A549 (cell line): ENCODE results near the gene ACP4. TPM values are rescaled to one million over a fixed set of nuclear protein-coding genes. Genes with fewer than 3 reads are reported as not detected.

Source experiments
- ATAC-seq, 2 experiments: fragments of 200-7000 bp in 1 of 2; fragments of >200 bp in 1 of 2; cut with Nextera tagmentation in 1 of 2; cut with Tn5 transposase in 1 of 2; 3 replicates each; pipeline versions ENCODE4 v1.8.0 to v1.9.1; 2018 to 2020; ENCODE audit warnings: mild to moderate bottlenecking in 1 of 2, moderate library complexity in 1 of 2
- CTCF ChIA-PET: fragments of 300-600 bp; sonication (Branson Sonifier 250); formaldehyde crosslinking; extraction: SDS; loops from one replicate; lab custom pipeline; 2021; ENCODE audit warnings: antibody characterized with exemption, inconsistent platforms; lab: Yijun Ruan, JAX
- POLR2A ChIA-PET: fragments of 350-600 bp; formaldehyde crosslinking; extraction: SDS; loops from one replicate; lab custom pipeline; 2021; ENCODE audit warnings: antibody characterized with exemption, inconsistent platforms; lab: Yijun Ruan, JAX
- DNase-seq, 2 experiments: peaks; one replicate each; pipeline versions ENCODE4 v3.0.0 to v3.0.0-alpha.2; 2011 to 2016; ENCODE audit warnings: low read depth in 1 of 2, low spot score in 1 of 2
- FAIRE-seq: peaks from 2 replicates; lab custom pipeline; 2011; peaks lifted over from hg19 to GRCh38; lab: Jason Lieb, UNC
- H3K27ac ChIP-seq, 2 experiments: fragments of >200 bp; sonication (Bioruptor Twin); formaldehyde crosslinking; 3 replicates each; pipeline ENCODE4 v1.5.1; 2016 to 2017
- H3K4me1 ChIP-seq: fragments of >200 bp; sonication (Bioruptor Twin); formaldehyde crosslinking; 3 replicates; pipeline ENCODE4 v1.6.1; 2016
- H3K4me2 ChIP-seq: fragments of >200 bp; sonication (Bioruptor Twin); formaldehyde crosslinking; 3 replicates; pipeline ENCODE4 v1.6.1; 2016
- H3K4me3 ChIP-seq: fragments of >200 bp; sonication (Bioruptor Twin); formaldehyde crosslinking; 3 replicates; pipeline ENCODE4 v1.5.1; 2016
- H3K9me3 ChIP-seq: fragments of >200 bp; sonication (Bioruptor Twin); formaldehyde crosslinking; 3 replicates; pipeline ENCODE4 v1.6.1; 2016
- EHMT2 ChIP-seq: fragments of 200-600 bp; sonication (generic); IDR thresholded peaks from 2 replicates; pipeline ENCODE4 v1.6.1; 2016; ENCODE audit warnings: antibody characterized with exemption, low read depth, mild to moderate bottlenecking, moderate library complexity
- ELK1 ChIP-seq: fragments of 150-350 bp; IDR thresholded peaks from 2 replicates; pipeline ENCODE4 v1.6.1; 2014; ENCODE audit warnings: low read depth, mild to moderate bottlenecking, low read length
- EP300 ChIP-seq, 2 experiments: fragments of >200 bp; sonication (Bioruptor Twin); formaldehyde crosslinking; IDR thresholded peaks; 2 replicates in 1 of 2; 3 replicates in 1 of 2; pipeline ENCODE4 v1.6.1; 2016 to 2017
- HDAC2 ChIP-seq: fragments of 200-600 bp; sonication (generic); IDR thresholded peaks from 2 replicates; pipeline ENCODE4 v1.6.1; 2016
- HEYL ChIP-seq: fragments of 250-450 bp; sonication (Bioruptor Pico); IDR thresholded peaks from 2 replicates; pipeline ENCODE4 v1.8.0; 2021; ENCODE audit warnings: mild to moderate bottlenecking, moderate library complexity
- HOXA7 ChIP-seq: fragments of 250-450 bp; sonication (Bioruptor Pico); IDR thresholded peaks from 2 replicates; pipeline ENCODE4 v1.5.0; 2020; ENCODE audit warnings: mild to moderate bottlenecking, moderate library complexity
- MAX ChIP-seq: IDR thresholded peaks from 2 replicates; pipeline ENCODE4 v1.6.1; 2012
- MAZ ChIP-seq: fragments of 150-350 bp; IDR thresholded peaks from 2 replicates; pipeline ENCODE4 v1.6.1; 2014; ENCODE audit warnings: antibody characterized with exemption, low read depth, low read length, borderline replicate concordance
- NFE2L2 ChIP-seq: fragments of 150-350 bp; conservative IDR thresholded peaks from 2 replicates; pipeline ENCODE4 v1.6.1; 2014; ENCODE audit warnings: low read length
- PHF8 ChIP-seq: fragments of 200-600 bp; sonication (generic); IDR thresholded peaks from 2 replicates; pipeline ENCODE4 v1.6.1; 2016; ENCODE audit warnings: low read depth, mild to moderate bottlenecking, antibody characterized with exemption, moderate library complexity, borderline replicate concordance
- SREBF2 ChIP-seq: fragments of 450-650 bp; IDR thresholded peaks from 2 replicates; pipeline ENCODE4 v1.6.1; 2014; ENCODE audit warnings: mild to moderate bottlenecking, moderate library complexity
- TFCP2L1 ChIP-seq: fragments of 250-450 bp; sonication (Bioruptor Pico); IDR thresholded peaks from 2 replicates; pipeline ENCODE4 v1.5.0; 2021; ENCODE audit warnings: mild to moderate bottlenecking
- USF2 ChIP-seq: fragments of 450-650 bp; IDR thresholded peaks from 2 replicates; pipeline ENCODE4 v1.6.1; 2014; ENCODE audit warnings: antibody characterized with exemption
- ZSCAN20 ChIP-seq: fragments of 250-450 bp; sonication (Bioruptor Pico); IDR thresholded peaks from 2 replicates; pipeline ENCODE4 v1.8.0; 2022; ENCODE audit warnings: mild to moderate bottlenecking, moderate library complexity
- WGBS: methylation state at CpG from one replicate; pipeline ENCODE4 v1.1.6; 2017; ENCODE audit errors: missing lambda C conversion rate; 5-methylcytosine and 5-hydroxymethylcytosine counted together
- polyA plus RNA-seq, 4 experiments: library from polyadenylated mRNA; depleted of rRNA in 3 of 4; stranded (reverse); fragments of >200 nt; fragmentation: RNase III in 1 of 4; extraction: RNeasy Plus Mini Kit Qiagen cat#74134 plus additional on column Dnase treatment in 1 of 4; gene quantifications; 2 replicates in 3 of 4; 3 replicates in 1 of 4; pipeline ENCODE4 v1.2.3, GENCODE V29; 2011 to 2017

The ACP4 gene
- polyA plus RNA-seq, 2 of the 4 experiments (the other 2 are of a cell fraction), result not detected

DNA sequence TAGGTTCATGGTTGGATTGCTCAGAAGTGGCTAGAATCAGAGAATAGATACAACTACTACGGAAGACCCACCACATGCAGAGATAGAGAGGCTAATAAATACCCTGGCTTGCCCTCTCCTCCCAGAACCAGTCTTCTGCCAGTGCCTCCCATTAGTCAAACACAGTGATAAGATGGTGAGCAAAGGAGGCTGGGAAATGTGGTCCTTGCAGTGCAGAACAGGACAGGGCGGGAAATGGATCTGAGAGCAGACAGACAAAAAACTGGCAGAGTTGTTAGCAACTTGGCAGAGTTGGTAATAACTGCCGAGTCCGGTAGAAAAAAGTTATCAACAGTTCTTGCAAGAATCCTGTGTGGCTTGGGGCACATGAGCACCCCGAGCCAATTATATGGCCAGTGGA is 24.7 kb downstream of the ACP4 start:
- H3K4me1 ChIP-seq, result peaks cover 7% of the 10 kb centered on the region; the same call in 1 of the 3 replicates
- ChIA-PET CTCF (interaction anchor here (0.6 to 4.1 kb wide), 5 partner anchors 20 to 650 kb away, joined by 3 to 25 read pairs (median 4); no protein-coding TSS in a partner anchor), POLR2A (interaction anchor here (1.7 kb wide), 1 partner anchor 10 kb away, joined by 7 read pairs; no protein-coding TSS in a partner anchor)
- WGBS, result 37% methylated on average over 5 of the region's 5 CpGs
- TF ChIP-seq TFCP2L1 (no peak), HDAC2 (no peak), EP300 (IDR thresholded peaks at IDR 0.05) (no peak), MAX (no peak), ELK1 (no peak)
- no peaks in the 10 kb centered on the region; the same call in 2 of the 3 replicates for H3K9me3 ChIP-seq
- no peak overlapping the region for H3K27ac ChIP-seq
- H3K4me3 ChIP-seq, result no peak overlapping the region
- ATAC-seq (no peak), FAIRE-seq (no peak), DNase-seq (no peak)
- no peak overlapping the region for H3K4me2 ChIP-seq

DNA sequence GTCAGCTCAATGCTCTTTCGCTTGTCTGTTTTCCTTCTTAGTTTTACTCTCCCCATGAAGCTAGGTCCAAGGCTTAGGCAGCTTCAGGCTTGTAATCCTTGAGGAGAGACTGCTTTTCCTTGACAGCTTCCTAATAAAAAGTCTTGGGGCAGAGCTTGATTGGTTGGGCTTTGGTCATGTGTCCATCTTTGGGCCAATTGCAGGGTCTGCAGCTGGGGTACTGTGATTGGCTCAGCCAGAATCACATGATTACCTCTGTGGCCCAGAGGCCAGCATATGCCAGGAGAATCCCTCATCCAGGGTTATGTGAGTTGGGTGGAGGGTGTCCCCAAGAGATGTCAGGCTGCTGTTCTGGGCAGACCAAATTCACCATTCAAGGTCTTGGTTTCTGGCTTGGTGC is 25.2 kb downstream of the ACP4 start:
- WGBS, result 91% methylated on average over 1 of the region's 1 CpG
- FAIRE-seq (no peak), DNase-seq (peak in 1 of 2 experiments; percentile 50), ATAC-seq (peak in 1 of 2 experiments; percentile 11; a peak in 1 of 6 replicates)
- Histone ChIP-seq H3K4me3 (no peak overlapping the region), H3K4me2 (no peak overlapping the region), H3K27ac (no peak overlapping the region), H3K9me3 (no peaks in the 10 kb centered on the region; the same call in 2 of the 3 replicates), H3K4me1 (peaks cover 7% of the 10 kb centered on the region; the same call in 1 of the 3 replicates)
- ChIA-PET POLR2A (interaction anchor here (1.7 kb wide), 1 partner anchor 11 kb away, joined by 7 read pairs; no protein-coding TSS in a partner anchor), CTCF (interaction anchor here (0.6 to 4.1 kb wide), 7 partner anchors 19 to 865 kb away, joined by 3 to 25 read pairs (median 3); no protein-coding TSS in a partner anchor)
- TF ChIP-seq USF2 (peak; percentile 83), NFE2L2 (no peak), SREBF2 (no peak)
- TF ChIP-seq, all 56 proteins: peak for 1

DNA sequence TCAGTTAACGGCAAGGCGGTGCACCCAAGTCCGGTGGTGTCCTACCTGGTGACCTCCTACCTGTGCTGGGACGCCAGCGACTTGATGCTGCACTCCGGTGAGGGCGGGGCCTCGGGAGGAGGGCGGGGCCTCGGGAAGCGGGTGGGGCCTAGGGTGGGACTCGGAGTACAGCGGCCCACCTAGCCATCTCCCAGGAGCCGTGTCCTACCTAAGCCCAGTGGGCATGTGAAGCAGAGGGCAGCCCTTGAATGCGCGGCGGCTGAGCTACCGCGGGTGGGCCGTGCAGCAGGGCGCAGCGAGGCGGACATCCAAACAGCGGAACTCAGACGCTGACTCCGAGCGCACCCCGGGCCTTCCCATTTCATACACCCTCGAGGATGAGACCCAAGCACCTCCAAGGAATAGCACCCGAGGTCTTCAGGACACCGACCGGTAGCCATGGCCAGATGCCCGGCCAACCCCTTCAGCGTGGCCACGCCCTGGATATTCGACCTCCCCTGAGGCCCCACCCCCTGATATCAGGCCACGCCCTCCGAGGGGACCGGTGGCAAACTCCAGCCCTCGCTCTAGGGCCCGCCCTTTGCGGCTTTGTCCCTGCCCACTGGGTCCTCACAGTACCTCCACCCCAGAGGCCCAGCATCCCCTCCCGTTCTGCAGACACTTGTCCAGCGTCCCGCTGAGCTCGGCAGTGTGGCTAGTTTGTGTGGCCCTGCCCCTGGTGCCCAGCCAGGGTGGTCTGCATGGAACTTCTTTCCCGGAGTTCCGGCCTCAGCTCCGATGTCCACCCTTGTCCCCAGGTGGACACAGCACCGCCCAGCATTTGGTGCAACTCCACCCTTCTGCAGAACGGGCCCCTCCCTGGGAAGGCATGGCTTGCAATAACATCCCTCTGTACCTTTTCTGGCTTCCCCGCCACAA is 28.0 kb downstream of the ACP4 start:
- Histone ChIP-seq H3K4me3 (peak overlapping the region; percentile 68), H3K9me3 (no peaks in the 10 kb centered on the region; the same call in 2 of the 3 replicates), H3K4me1 (peaks cover 9% of the 10 kb centered on the region; the same call in 1 of the 3 replicates), H3K4me2 (peak overlapping the region; percentile 93), H3K27ac (peak overlapping the region; percentile 48 to 79; a peak in 5 of 6 replicates)
- peak; percentile 67 to 95 for DNase-seq
- peak; percentile 23 for FAIRE-seq
- TF ChIP-seq PHF8 (peak; percentile 76; the same call in 1 of the 2 replicates), HOXA7 (CRISPR knock-in tag) (no peak)
- ChIA-PET POLR2A (interaction anchor here (1.2 kb wide), 1 partner anchor 13 kb away, joined by 6 read pairs; no protein-coding TSS in a partner anchor), CTCF (interaction anchor here (1.0 to 1.4 kb wide), 4 partner anchors 11 to 277 kb away, joined by 3 to 8 read pairs (median 4); no protein-coding TSS in a partner anchor)
- WGBS, result 7% methylated on average over 41 of the region's 52 CpGs
- ATAC-seq, result peak; percentile 76 to 93

DNA sequence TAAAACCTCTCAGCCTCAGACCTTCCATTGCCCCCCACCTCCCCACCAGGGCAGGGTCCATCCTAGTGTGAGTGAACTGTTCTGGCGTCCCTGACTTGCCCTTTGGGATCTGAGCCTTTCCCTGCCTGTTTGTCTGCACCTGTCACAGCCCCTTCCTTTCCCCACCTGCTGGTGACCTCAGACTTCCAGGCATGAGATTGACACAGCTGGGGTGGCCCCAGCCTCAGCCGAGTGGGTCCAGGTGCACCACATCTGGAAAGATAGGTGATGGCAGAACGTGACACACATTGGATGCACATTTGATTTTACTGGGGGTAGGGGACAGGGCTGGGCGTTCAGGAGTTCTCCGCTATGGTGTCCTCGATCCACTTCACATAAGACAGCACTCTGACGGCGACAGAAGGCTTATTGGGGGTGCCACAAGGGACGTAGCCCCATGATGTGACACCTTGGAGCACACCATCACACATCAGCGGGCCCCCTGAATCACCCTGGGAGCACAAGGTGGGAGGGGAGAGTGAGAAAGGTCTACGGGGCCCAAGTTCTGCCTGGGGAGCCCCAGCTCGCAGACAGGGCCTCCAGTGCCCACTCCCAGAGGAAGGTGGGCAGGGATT is 28.8 kb downstream of the ACP4 start:
- Histone ChIP-seq H3K27ac (no peak overlapping the region), H3K4me3 (peak overlapping the region; percentile 68; the same call in 2 of the 3 replicates), H3K4me2 (peak overlapping the region; percentile 93), H3K9me3 (no peaks in the 10 kb centered on the region; the same call in 2 of the 3 replicates), H3K4me1 (peaks cover 13% of the 10 kb centered on the region; the same call in 1 of the 3 replicates)
- TF ChIP-seq EP300 (IDR thresholded peaks at IDR 0.05), result no peak
- TF ChIP-seq ZSCAN20 (CRISPR knock-in tag), result no peak
- TF ChIP-seq MAZ, result no peak
- TF ChIP-seq HOXA7 (CRISPR knock-in tag), result no peak
- no peak for TF ChIP-seq HEYL (CRISPR knock-in tag)
- no peak for TF ChIP-seq EHMT2
- FAIRE-seq (no peak), DNase-seq (no peak), ATAC-seq (no peak)
- ChIA-PET POLR2A (interaction anchor here (1.2 kb wide), 1 partner anchor 14 kb away, joined by 6 read pairs; no protein-coding TSS in a partner anchor), CTCF (interaction anchor here (1.0 to 1.4 kb wide), 4 partner anchors 10 to 276 kb away, joined by 3 to 8 read pairs (median 4); no protein-coding TSS in a partner anchor)
- 57% methylated on average over 12 of the region's 12 CpGs for WGBS
